ENCODE results near the gene HPSE2.

HPSE2 gene

GRCh38 chr10:98953251-98953650 lies 282.4 kb downstream of the HPSE2 start:
- TF ChIP-seq, protein P1, sequence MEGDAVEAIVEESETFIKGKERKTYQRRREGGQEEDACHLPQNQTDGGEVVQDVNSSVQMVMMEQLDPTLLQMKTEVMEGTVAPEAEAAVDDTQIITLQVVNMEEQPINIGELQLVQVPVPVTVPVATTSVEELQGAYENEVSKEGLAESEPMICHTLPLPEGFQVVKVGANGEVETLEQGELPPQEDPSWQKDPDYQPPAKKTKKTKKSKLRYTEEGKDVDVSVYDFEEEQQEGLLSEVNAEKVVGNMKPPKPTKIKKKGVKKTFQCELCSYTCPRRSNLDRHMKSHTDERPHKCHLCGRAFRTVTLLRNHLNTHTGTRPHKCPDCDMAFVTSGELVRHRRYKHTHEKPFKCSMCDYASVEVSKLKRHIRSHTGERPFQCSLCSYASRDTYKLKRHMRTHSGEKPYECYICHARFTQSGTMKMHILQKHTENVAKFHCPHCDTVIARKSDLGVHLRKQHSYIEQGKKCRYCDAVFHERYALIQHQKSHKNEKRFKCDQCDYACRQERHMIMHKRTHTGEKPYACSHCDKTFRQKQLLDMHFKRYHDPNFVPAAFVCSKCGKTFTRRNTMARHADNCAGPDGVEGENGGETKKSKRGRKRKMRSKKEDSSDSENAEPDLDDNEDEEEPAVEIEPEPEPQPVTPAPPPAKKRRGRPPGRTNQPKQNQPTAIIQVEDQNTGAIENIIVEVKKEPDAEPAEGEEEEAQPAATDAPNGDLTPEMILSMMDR (conservative IDR thresholded peaks at IDR 0.05; ENCODE audit: low read depth, low read length), result no peak
- DNase-seq (ENCODE audit: low read depth), result no peak
- no peak overlapping the region for H3K4me3 ChIP-seq (ENCODE audit: low read depth, low read length)

DNA sequence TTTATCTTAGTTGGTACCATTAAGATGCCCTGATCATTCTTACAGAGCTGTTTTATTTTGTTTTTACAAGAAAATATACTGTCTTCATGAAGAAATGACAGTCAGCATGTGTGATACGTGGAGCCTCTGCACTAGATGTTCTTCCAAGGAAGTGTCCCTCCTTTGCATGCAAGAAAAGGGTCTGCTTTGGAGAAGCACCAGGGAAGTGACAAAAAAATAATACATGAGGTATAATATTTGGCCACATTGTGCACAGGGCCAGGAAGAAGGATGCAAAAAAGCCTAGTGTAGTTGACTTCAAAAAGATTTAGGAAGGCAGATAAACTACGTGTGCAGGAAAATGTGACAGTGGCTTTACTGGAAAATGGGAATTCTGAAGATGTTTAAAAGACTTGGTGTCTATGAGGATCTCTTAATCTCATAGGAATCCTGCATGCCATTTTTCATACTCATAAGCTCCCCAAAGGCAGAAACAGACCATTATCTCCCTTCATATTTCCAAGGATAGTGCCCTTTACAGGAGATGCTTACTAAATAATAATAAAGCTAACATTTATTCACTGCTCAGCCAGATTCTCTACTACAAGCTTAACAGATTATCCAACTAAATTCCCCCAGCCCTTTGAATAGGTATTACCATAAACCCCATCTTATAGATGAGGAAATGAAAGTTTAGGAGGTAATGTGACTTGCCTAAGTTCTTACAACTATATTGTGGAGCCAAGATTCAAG lies 284.2 kb downstream of the HPSE2 start:
- no peak overlapping the region for H3K4me3 ChIP-seq (ENCODE audit: low read depth, low read length)
- no peak for DNase-seq (ENCODE audit: low read depth)
- TF ChIP-seq, protein P1 (conservative IDR thresholded peaks at IDR 0.05; ENCODE audit: low read depth, low read length), result no peak

- DNase-seq (ENCODE audit: low read depth), result no peak
- TF ChIP-seq, protein P1 (conservative IDR thresholded peaks at IDR 0.05; ENCODE audit: low read depth, low read length), result no peak
- H3K4me3 ChIP-seq (ENCODE audit: low read depth, low read length), result no peak overlapping the region
These were observed 285.5 kb downstream of the HPSE2 start for GRCh38 chr10:98950106-98950505.

- TF ChIP-seq, protein P1 (conservative IDR thresholded peaks at IDR 0.05; ENCODE audit: low read depth, low read length), result no peak
- H3K4me3 ChIP-seq (ENCODE audit: low read depth, low read length), result no peak overlapping the region
These were observed 286.3 kb downstream of the HPSE2 start for GRCh38 chr10:98949306-98949705.

DNA sequence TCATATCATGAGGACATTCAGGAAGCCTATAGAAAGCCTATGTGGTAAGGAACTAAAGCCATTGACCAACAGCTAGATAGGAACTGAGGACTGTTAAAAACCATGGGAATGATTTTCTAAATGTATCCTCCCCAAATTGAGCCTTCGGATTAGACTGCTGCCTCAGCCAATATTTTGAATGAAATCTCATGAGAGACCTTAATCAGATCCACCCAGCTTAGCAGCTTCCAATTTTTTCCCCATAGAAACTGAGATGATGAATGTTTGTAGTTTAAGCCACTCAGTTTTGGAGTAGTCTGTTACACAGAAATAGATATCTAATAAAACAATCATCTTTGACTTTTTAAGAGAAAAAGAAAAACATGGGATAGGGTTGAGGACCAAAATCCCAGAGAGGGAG lies 292.0 kb downstream of the HPSE2 start:
- H3K4me3 ChIP-seq (ENCODE audit: low read depth, low read length), result no peak overlapping the region
- no peak for DNase-seq (ENCODE audit: low read depth)
- TF ChIP-seq, protein P1 (conservative IDR thresholded peaks at IDR 0.05; ENCODE audit: low read depth, low read length), result no peak

More at GRCh38 chr10:98949306-98949705, 286.3 kb downstream of the HPSE2 start:
- DNase-seq (ENCODE audit: low read depth), result no peak

- no peak for DNase-seq (ENCODE audit: low read depth)
- no peak overlapping the region for H3K4me3 ChIP-seq (ENCODE audit: low read depth, low read length)
- TF ChIP-seq, protein P1 (conservative IDR thresholded peaks at IDR 0.05; ENCODE audit: low read depth, low read length), result no peak
These were observed 305.9 kb downstream of the HPSE2 start for GRCh38 chr10:98929709-98930108.

DNA sequence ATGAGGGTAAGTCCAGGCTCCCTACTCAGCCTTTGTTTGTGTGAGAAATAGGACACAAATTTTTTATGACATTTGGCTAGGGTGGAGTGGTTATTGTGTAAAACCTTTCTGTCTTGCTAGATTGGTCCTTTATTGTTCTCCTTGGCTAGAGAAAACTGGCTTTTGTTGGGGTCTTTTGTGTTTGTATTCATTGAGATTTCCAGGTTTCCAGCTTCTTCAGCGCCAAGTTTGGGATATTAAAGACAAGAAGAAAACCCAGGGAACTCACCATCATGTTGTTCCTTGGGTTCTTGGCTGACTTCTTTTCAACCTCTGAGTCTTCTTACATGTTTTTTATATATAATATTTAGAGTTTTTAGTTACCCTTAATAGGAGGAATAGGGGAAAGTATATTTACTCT lies 310.0 kb downstream of the HPSE2 start:
- TF ChIP-seq, protein P1 (conservative IDR thresholded peaks at IDR 0.05; ENCODE audit: low read depth, low read length), result no peak
- no peak for DNase-seq (ENCODE audit: low read depth)

More for the DNA sequence above, 310.0 kb downstream of the HPSE2 start:
- no peak overlapping the region for H3K4me3 ChIP-seq (ENCODE audit: low read depth, low read length)
